GM21737 (cell line): ENCODE results near the gene TMEM141.

Source experiments
- ATAC-seq: cut with Tn5 transposase; IDR thresholded peaks from one replicate; pipeline ENCODE4 v1.9.1; 2021; ENCODE audit warnings: mild to moderate bottlenecking, moderate library complexity; ENCODE audit not compliant: unreplicated experiment

TMEM141 gene

DNA sequence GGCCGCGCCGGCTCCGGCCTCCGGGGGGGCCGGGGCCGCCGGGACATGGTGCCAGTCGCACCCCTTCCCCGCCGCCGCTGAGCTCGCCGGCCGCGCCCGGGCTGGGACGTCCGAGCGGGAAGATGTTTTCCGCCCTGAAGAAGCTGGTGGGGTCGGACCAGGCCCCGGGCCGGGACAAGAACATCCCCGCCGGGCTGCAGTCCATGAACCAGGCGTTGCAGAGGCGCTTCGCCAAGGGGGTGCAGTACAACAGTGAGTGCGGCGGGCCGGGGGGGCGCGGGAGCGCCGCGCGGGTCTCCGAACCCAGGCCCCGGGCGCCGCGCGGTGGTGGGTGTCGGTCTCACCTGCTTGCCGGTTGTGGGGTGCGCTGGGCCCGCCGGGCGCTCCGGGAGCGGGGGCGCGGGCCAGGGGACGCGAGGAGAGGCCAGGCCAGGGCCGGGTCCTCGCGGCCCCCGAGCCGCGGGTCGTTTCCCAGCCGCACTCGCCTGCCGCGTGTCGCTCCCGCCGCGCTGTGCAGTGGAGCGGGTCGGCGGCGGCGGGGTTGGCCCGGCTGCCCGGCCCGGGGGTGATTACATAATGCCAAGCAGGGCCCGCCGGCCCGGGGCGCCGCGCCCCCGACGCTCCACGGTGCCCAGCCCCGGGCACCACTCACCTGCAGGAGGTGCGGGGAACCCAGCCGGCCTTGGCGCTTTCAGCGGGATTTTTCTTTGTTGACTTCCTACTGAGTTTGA, 17.1 kb downstream of the TMEM141 start:
- ATAC-seq, result peak; percentile 28

DNA sequence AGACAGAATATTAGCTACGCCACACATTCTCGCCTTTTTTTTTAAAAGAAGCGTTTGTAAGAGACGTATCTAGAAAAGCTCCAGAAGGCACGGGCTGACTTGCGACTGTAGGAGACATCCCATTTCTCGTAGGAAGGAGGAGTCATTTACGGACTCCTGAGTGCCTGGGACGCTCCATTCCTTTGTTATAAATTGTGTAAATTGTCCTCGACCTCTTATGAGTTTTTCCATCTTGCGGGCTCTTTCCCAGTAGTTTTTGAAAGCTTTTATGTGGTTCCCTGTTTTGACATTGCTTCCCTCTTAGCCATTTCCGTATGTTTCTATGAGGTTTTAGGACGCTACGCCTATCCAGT, 17.6 kb downstream of the TMEM141 start:
- no peak for ATAC-seq

- ATAC-seq, result no peak
These were observed 23.7 kb downstream of the TMEM141 start for GRCh38 chr9:136814725-136815421.

DNA sequence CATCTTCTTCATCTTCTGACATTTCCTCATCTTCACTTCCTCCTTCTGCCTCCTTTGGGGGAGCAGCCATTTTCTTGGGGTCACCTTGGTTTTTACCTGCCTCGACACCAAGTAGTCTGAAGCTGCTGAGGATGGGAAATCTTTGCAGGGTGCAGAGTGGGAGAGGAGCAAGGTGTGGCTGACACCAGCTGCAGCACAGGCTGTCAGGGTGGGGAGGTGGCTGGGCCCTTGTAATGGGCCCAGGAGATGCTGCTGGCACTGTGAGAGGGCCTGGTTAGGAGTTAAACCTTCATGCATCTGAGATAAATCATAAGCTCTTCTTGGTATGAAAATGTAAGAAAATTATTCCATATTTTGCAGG, 24.3 kb downstream of the TMEM141 start:
- ATAC-seq, result no peak

DNA sequence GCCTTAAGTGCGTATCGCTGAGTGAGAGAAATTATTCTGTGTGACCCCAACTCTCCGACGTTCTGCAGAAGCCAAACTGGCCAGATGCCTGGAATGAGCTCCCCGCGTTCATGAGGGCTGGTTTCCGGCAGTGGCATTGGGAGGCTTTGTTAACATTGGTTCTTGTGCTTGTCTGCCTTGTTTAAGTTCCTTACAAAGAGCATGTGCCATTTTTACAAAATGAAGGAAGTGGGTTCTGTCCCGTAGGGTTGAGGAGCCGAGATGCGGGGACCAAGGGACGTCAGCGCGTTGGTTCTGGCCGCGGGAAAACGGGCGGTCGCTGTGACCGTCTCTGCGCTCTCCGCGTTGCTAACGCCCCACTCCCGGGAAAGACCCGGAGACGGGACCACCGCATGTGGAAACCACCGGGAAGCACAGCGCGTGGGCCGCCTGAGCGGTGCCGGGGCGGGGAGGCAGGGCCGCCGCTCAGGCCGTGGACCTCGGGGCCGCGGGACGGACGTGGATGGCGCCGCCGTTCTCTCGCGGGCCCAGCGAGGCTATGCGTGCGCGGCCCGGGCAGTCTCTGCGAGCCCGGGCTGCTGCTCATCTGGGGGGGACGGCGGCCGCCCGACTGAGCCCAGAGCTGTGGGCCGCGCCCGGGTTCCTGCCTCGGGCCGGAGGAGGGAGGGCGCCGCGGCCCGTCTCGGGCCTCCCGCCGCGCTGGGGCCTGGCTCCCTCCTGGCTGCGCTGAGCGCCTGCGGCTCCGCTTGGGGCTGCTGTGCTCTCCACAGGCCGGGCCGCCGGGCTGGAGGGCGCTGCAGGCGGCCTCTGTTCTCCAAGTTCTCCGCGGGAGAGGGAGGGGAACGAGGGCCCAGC, 30.1 kb downstream of the TMEM141 start:
- ATAC-seq, result no peak

DNA sequence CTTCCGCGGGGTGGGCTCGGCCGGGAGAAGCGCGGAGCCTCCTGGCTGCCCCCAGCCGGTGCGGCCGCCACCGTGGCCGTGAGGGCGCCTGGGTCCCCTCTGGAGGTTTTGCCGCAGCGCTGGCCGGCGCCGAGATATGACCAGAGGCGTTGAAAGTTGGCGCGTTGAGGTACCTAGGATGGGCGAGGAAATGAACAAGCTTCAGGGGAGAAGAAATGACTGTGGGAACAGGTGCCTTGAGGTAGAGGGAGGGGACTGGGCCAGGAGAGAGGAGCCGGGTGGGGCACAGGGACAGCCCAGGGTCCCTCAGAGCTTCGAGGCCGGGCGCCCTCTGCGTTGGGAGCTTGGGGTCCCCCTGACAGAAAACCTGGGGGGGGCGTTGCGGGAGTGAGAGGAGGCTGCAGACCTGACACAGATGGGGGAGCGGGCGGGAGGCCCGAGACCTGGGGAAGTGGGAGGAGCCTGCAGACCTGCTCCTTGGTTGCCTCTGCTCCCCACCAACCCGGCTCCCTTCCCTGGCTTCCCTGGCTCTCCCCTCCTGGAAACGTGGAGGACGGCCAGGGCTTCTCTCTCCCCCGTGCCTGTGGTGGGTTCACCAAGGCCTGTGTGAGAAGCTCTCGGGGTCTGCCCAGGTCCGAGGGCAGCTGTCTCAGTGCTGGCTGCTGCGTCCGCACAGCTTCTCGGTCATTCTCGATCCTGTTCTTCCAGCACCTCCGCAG, 30.8 kb downstream of the TMEM141 start:
- ATAC-seq, result no peak

- ATAC-seq, result no peak
These were observed 32.2 kb downstream of the TMEM141 start for GRCh38 chr9:136823136-136824046.

DNA sequence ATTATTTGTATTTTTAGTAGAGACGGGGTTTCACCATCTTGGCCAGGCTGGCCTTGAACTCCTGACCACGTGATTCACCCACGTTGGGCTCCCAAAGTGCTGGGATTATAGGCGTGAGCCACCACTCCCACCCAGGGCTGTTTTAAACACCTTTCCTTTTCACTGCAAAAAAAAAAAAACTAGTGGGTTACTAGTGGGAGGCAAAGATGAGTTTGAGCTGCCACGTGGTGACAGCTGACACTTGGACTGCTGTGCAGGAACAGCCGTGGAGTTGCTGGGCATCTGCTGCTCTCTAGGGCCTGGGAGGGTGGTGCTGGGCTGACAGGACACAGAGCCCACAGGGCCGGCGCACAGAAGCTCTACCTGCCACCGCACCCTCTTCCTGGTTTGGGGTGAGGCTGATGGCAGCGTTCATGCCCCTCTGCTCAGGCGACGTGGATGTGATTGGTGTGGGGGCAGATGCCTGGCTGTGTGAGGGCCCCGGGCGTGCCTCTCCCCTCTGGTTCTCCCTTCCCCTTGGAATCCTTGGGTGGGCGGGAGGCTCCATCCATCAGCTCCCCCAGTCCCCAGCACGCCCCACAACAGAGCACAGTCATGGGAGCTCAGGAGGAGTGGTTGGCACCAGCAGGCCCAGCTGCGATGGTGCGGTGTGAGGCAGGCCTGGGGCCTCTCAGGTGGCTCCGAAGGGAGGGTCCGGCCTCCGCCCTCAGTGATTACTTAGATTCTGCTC, 33.5 kb downstream of the TMEM141 start:
- no peak for ATAC-seq

GRCh38 chr9:136825295-136826187, 34.4 kb downstream of the TMEM141 start:
- no peak for ATAC-seq

- ATAC-seq, result no peak
These were observed 35.0 kb downstream of the TMEM141 start for GRCh38 chr9:136826188-136826541.

GRCh38 chr9:136826703-136827582, 35.8 kb downstream of the TMEM141 start:
- no peak for ATAC-seq

DNA sequence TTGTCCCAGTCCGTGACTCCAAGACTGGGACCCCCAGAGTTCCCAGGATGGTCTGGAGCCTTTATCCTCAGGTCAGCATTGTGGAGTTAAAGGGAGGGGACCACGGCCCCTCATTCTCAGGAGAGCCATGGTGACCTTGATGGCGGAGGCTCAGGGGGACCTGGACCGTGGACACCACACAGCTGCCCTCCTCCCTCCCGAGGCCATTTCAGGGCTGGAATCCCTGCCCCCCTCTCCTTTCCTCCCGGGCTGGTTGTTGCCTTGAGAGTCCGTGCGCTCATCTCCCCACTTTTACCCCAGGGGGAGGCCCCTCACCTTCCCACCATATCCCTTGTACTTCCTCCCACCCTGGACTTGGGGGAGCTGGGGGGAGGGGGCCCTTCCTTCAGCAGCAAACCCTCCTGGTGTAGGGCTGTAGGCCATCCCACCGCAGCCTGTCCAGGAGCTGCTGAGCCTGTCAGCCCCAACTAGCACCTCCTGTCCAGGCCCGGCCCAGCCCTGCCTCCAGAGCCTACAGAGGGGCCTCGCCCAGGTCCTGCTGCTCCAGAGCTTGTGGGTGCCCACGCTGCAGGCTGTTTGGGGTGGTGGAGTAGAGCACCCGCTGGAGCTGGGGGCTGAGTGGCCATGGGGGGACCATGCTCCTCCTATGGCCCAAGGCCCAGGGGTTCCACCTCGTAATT, 36.8 kb downstream of the TMEM141 start:
- ATAC-seq, result no peak

GRCh38 chr9:136828474-136829140, 37.5 kb downstream of the TMEM141 start:
- ATAC-seq, result no peak

DNA sequence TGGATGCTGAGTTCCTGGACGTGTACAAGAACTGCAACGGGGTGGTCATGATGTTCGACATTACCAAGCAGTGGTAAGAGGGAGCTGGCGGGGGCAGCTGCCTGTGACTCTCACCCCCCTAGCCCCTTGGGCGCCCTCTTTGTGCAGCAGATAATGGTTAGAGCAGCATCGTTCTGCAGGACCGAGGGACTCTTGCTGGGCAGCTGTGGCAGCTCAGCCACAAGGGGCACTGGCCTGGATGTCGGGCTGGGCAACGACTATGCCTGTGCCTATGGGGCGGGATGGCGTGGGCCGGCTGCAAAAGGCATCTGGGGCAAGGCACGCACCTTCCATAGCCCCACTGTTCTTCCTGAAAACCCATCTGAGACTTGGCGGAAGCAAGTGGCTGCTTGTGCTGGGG, 38.3 kb downstream of the TMEM141 start:
- no peak for ATAC-seq

DNA sequence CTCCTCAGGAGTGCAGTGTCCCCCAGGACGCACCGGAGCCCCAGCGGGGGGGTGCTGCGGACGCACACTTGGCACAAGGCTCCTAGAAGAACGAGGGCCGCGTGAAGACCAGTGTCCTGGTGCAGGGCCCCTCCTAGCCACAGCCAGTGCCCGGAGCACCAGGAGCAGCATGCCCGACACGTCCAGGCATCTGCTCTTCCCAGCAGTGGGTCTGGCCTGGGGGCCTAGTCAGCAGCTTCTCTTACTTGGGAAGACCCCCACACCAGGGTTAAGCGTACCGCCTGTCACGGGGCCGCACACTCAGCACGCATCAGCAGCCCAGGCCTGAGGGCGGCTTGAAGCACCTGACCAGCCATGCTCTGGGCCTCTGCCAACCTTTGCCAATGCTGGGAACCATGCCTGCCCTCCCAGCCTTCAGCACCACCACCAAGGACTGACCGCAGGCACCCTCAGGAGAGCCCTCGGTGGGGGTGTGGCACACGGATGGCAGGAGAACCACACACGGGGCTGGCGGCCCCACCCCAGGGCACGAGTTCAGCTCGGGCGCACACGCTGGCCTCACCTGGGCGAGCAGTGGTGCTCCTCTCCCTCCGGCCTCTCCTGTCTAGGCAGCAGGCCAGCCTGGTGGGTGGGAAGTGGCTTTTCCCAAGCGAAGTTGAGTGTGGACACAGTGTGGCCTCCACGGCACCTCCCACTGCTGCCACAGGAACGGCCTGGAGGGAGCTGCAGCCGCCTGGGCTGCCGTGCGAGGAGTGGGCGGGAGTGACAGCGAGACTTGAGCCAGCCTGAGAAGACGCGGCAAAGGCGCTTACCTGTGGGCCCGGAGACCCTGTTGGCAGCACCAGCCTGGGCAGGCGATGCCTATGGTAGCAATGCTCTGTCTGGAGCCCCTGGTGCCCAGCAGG, 39.1 kb downstream of the TMEM141 start:
- no peak for ATAC-seq
